Stomach (tissue), 9 donors: ENCODE results near the gene ARID1B. TPM values are rescaled to one million over a fixed set of nuclear protein-coding genes. Genes with fewer than 3 reads are reported as not detected.

Experiments
- DNase-seq, 2 donors: peaks; one replicate each; pipeline versions ENCODE4 v3.0.0 to v3.0.0-alpha.2; 2013 to 2019
- H3K27ac ChIP-seq, 5 donors: fragments of 200-600 bp in 4 of 5; sonication (generic) in 4 of 5; one replicate each; pipeline ENCODE4 v1.5.1; 2013 to 2019; ENCODE audit warnings: mild to moderate bottlenecking in 1 of 5, moderate library complexity in 1 of 5
- H3K27me3 ChIP-seq, 3 donors: fragments of 200-600 bp; sonication (generic); one replicate each; pipeline ENCODE4 v1.5.1; 2017 to 2019; ENCODE audit warnings: mixed run types in 1 of 3
- H3K36me3 ChIP-seq, 4 donors: fragments of 200-600 bp; sonication (generic); 1 replicate in 3 of 4; 2 replicates in 1 of 4; pipeline ENCODE4 v1.5.1; 2016 to 2019
- H3K4me1 ChIP-seq, 4 donors: fragments of 200-600 bp; sonication (generic); one replicate each; pipeline ENCODE4 v1.5.1; 2016 to 2019
- H3K4me3 ChIP-seq, 4 donors: fragments of 200-600 bp; sonication (generic) in 3 of 4; one replicate each; pipeline ENCODE4 v1.5.1; 2016 to 2019; ENCODE audit warnings: mild to moderate bottlenecking in 1 of 4
- H3K9me3 ChIP-seq, 4 donors: fragments of 200-600 bp; sonication (generic); one replicate each; pipeline ENCODE4 v1.5.1; 2016 to 2019
- CTCF ChIP-seq, 7 experiments: fragments of 450-650 bp in 4 of 7; fragments of 200-600 bp in 3 of 7; sonication (generic) in 3 of 7; IDR thresholded peaks; one replicate each; pipeline ENCODE4 v1.5.1; 2016 to 2019; ENCODE audit warnings: antibody characterized with exemption in 7 of 7, control low read depth in 2 of 7, mild to moderate bottlenecking in 1 of 7
- EP300 ChIP-seq: sonication (generic); formaldehyde crosslinking; IDR thresholded peaks from one replicate; pipeline ENCODE4 v1.6.1; 2017; ENCODE audit warnings: antibody characterized with exemption
- POLR2A ChIP-seq, 4 donors: fragments of 450-650 bp; IDR thresholded peaks; one replicate each; pipeline ENCODE4 v1.6.1; 2016; ENCODE audit warnings: antibody characterized with exemption in 4 of 4, control low read depth in 2 of 4, mild to moderate bottlenecking in 1 of 4, moderate library complexity in 1 of 4
- POLR2AphosphoS5 ChIP-seq, 3 donors: sonication (generic); formaldehyde crosslinking; IDR thresholded peaks; one replicate each; pipeline ENCODE4 v1.6.1; 2016; ENCODE audit warnings: antibody characterized with exemption in 3 of 3
- WGBS, 5 donors: extraction: QIAGEN DNeasy Blood & Tissue Kit in 3 of 5; methylation state at CpG; one replicate each; pipeline versions ENCODE4 v1.1.5 to v1.1.7; 2013 to 2018; 5-methylcytosine and 5-hydroxymethylcytosine counted together
- intact Hi-C: fragments of 100-400 bp; cut with DNase I; formaldehyde crosslinking; loops from one replicate; pipeline ENCODE4 v1.15.1; 2023; ENCODE audit warnings: low total_unique reads
- polyA plus RNA-seq, 3 donors: library from polyadenylated mRNA; stranded (reverse); fragments of 200-250 nt; gene quantifications; one replicate each; pipeline ENCODE4 v1.2.3, GENCODE V29; 2013
- total RNA-seq, 5 donors: library from RNA; depleted of rRNA; stranded (reverse); fragments of >200 nt; gene quantifications; one replicate each; pipeline versions ENCODE4 v1.1.0 to v1.2.3, GENCODE V29; 2014 to 2016
- donor health status: healthy with polysubstance abuse.
- donor health status: Bipolar disorder and iron deficiency.
- donor health status: healthy.

Gene ARID1B
- total and polyA plus RNA-seq, 8 donors, result 8.8 to 183 (median 48.3) TPM

- no peak overlapping the region for H3K27ac ChIP-seq
- H3K9me3 ChIP-seq, result no peaks in the 10 kb centered on the region
- DNase-seq, result no peak
- H3K4me3 ChIP-seq, result no peak overlapping the region
- no peaks in the 10 kb centered on the region for H3K27me3 ChIP-seq
- WGBS, 5 donors, result 81 to 90% (median 83%) methylated on average over 5 of the region's 5 CpGs
- intact Hi-C loops, result no loop called here
- peaks cover 0 to 51% (median 26%) of the 10 kb centered on the region in 4 donors for H3K4me1 ChIP-seq
- H3K36me3 ChIP-seq, result peaks cover 0 to 4% (median 0%) of the 10 kb centered on the region in 4 donors
- TF ChIP-seq CTCF (IDR thresholded peaks at IDR 0.05) (no peak), POLR2A (IDR thresholded peaks at IDR 0.05) (no peak), POLR2AphosphoS5 (IDR thresholded peaks at IDR 0.05) (no peak), EP300 (no peak)
Observed at GRCh38 chr6:156917213-156917612, 140.0 kb downstream of the ARID1B start.

- WGBS, 5 donors, result 76 to 78% (median 77%) methylated on average over 7 of the region's 7 CpGs
- intact Hi-C loops, result no loop called here
- Histone ChIP-seq H3K27me3 (no peaks in the 10 kb centered on the region), H3K4me3 (no peak overlapping the region), H3K9me3 (no peaks in the 10 kb centered on the region), H3K27ac (no peak overlapping the region), H3K4me1 (peaks cover 0 to 51% (median 24%) of the 10 kb centered on the region in 4 donors), H3K36me3 (no peaks in the 10 kb centered on the region)
- TF ChIP-seq POLR2A (IDR thresholded peaks at IDR 0.05), result no peak
- no peak for TF ChIP-seq POLR2AphosphoS5 (IDR thresholded peaks at IDR 0.05)
- no peak for TF ChIP-seq EP300
- no peak for TF ChIP-seq CTCF (IDR thresholded peaks at IDR 0.05)
- DNase-seq, result no peak
Observed at GRCh38 chr6:156918647-156919046, 141.5 kb downstream of the ARID1B start.

GRCh38 chr6:156919370-156919769 is 142.2 kb downstream of the ARID1B start:
- no peak overlapping the region for H3K4me3 ChIP-seq
- no peak for TF ChIP-seq POLR2A (IDR thresholded peaks at IDR 0.05)
- TF ChIP-seq CTCF (IDR thresholded peaks at IDR 0.05), result no peak
- no peak for TF ChIP-seq EP300
- no peak for TF ChIP-seq POLR2AphosphoS5 (IDR thresholded peaks at IDR 0.05)
- H3K36me3 ChIP-seq, result no peaks in the 10 kb centered on the region
- intact Hi-C loops, result no loop called here
- no peak overlapping the region for H3K27ac ChIP-seq
- no peak for DNase-seq
- H3K27me3 ChIP-seq, result no peaks in the 10 kb centered on the region
- WGBS, 5 donors, result 93 to 100% (median 97%) methylated on average over 2 of the region's 2 CpGs
- no peaks in the 10 kb centered on the region for H3K9me3 ChIP-seq
- H3K4me1 ChIP-seq, result peaks cover 0 to 53% (median 21%) of the 10 kb centered on the region in 4 donors

- no peak overlapping the region for H3K27ac ChIP-seq
- peaks cover 0 to 52% (median 19%) of the 10 kb centered on the region in 4 donors for H3K4me1 ChIP-seq
- intact Hi-C loops, result no loop called here
- DNase-seq, result no peak
- no peak overlapping the region for H3K4me3 ChIP-seq
- 90 to 94% (median 91%) methylated on average over 5 of the region's 5 CpGs for WGBS, 5 donors
- H3K36me3 ChIP-seq, result no peaks in the 10 kb centered on the region
- TF ChIP-seq CTCF (IDR thresholded peaks at IDR 0.05), result no peak
- TF ChIP-seq POLR2AphosphoS5 (IDR thresholded peaks at IDR 0.05), result no peak
- TF ChIP-seq EP300, result no peak
- no peak for TF ChIP-seq POLR2A (IDR thresholded peaks at IDR 0.05)
- no peaks in the 10 kb centered on the region for H3K27me3 ChIP-seq
- H3K9me3 ChIP-seq, result no peaks in the 10 kb centered on the region
Observed at GRCh38 chr6:156919814-156920369, 142.7 kb downstream of the ARID1B start.
